DOHH2 (cell line): Measurements from ENCODE around the gene TECR.
"Not testable (repeated sequence)": the region's sequence is repeated elsewhere in the genome, so short reads cannot be mapped to it uniquely, and the experiment has no call there.

Source experiments
- H3F3A ChIP-seq: fragments of 200-600 bp; sonication (generic), shearing (Covaris generic); 2 replicates; pipeline ENCODE4 v1.6.0; 2016; ENCODE audit warnings: antibody characterized with exemption, mild to moderate bottlenecking; ENCODE audit not compliant: control insufficient read depth, insufficient read depth
- H3K27ac ChIP-seq: fragments of 200-600 bp; sonication (generic); 2 replicates; pipeline ENCODE4 v1.5.1; 2014; ENCODE audit warnings: low read depth, mild to moderate bottlenecking, low read length, moderate library complexity
- H3K27me3 ChIP-seq: fragments of 200-600 bp; sonication (generic); 2 replicates; pipeline ENCODE4 v1.6.1; 2014; ENCODE audit warnings: mild to moderate bottlenecking, low read length, mixed read lengths; ENCODE audit not compliant: control insufficient read depth
- H3K36me3 ChIP-seq: fragments of 200-600 bp; sonication (generic); 2 replicates; pipeline ENCODE4 v1.6.1; 2014; ENCODE audit warnings: mild to moderate bottlenecking, low read length, moderate library complexity, mixed read lengths; ENCODE audit not compliant: control insufficient read depth
- H3K4me1 ChIP-seq: fragments of 200-600 bp; sonication (generic); 2 replicates; pipeline ENCODE4 v1.6.1; 2014; ENCODE audit warnings: mild to moderate bottlenecking, low read length, mixed read lengths; ENCODE audit not compliant: control insufficient read depth
- H3K4me2 ChIP-seq: fragments of 200-600 bp; sonication (generic); 2 replicates; pipeline ENCODE4 v1.6.0; 2014; ENCODE audit warnings: mild to moderate bottlenecking, low read length, moderate library complexity
- H3K4me3 ChIP-seq: fragments of 200-600 bp; sonication (generic); 2 replicates; pipeline ENCODE4 v1.5.1; 2014; ENCODE audit warnings: mild to moderate bottlenecking, low read length, mixed read lengths
- H3K79me2 ChIP-seq: fragments of 200-600 bp; sonication (generic); 2 replicates; pipeline ENCODE4 v1.6.1; 2014; ENCODE audit warnings: mild to moderate bottlenecking, low read length, mixed read lengths; ENCODE audit not compliant: control insufficient read depth
- H3K9me2 ChIP-seq: fragments of 200-600 bp; sonication (generic); replicated peaks from 2 replicates; pipeline ENCODE4 v1.6.1; 2014; ENCODE audit warnings: mild to moderate bottlenecking, low read length, mixed read lengths; ENCODE audit not compliant: control insufficient read depth
- H3K9me3 ChIP-seq: fragments of 200-600 bp; sonication (generic); 2 replicates; pipeline ENCODE4 v1.6.1; 2014; ENCODE audit warnings: antibody characterized with exemption, low read length, mixed read lengths; ENCODE audit not compliant: control insufficient read depth, insufficient read depth
- H4K20me1 ChIP-seq: fragments of 200-600 bp; sonication (generic); 2 replicates; pipeline ENCODE4 v1.6.0; 2014; ENCODE audit warnings: low read depth, mild to moderate bottlenecking, antibody characterized with exemption, low read length, moderate library complexity; ENCODE audit not compliant: control insufficient read depth, insufficient read depth
- EZH2phosphoT487 ChIP-seq: fragments of 200-600 bp; sonication (generic); IDR thresholded peaks from 2 replicates; pipeline ENCODE4 v1.6.1; 2017; ENCODE audit warnings: borderline replicate concordance, mild to moderate bottlenecking, antibody characterized with exemption, low read length, moderate library complexity, mixed read lengths
- TF ChIP-seq, protein P1 (sequence below): fragments of 200-600 bp; sonication (generic); IDR thresholded peaks from one replicate; pipeline ENCODE4 v1.5.1; 2014; ENCODE audit warnings: antibody characterized with exemption, mild to moderate bottlenecking, low read depth, low read length; ENCODE audit not compliant: poor library complexity, severe bottlenecking

TECR gene

DNA sequence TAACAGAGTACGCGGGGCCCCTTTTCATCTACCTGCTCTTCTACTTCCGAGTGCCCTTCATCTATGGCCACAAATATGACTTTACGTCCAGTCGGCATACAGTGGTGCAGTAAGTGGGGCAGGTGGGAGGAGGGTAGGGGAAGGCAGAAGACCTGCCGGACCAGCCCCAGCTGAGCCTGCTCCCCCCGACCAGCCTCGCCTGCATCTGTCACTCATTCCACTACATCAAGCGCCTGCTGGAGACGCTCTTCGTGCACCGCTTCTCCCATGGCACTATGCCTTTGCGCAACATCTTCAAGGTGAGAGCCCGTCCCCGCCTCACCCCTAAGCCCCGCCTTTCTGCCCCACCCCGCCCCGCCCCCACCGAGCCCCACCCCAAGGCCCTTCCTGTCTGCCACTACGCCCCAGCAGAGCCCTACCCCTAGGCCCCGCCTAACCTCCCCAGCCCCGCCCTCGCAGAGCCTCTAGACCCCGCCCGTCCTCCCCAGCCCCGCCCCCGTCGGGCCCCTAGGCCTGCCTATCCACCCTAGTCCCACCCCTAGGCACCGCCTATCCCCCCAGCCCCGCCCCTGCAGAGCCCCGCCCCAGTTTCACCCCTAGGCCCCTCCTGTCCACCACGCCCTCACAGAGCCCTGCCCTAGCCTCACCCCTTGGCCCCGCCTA is 34.7 kb downstream of the TECR start:
- H3K4me1 ChIP-seq = peaks cover under 1% of the 10 kb centered on the region; the same call in 1 of the 2 replicates
- H3K4me2 ChIP-seq = no peak overlapping the region
- no peak overlapping the region for H3K4me3 ChIP-seq
- H3K79me2 ChIP-seq = peaks cover 39% of the 10 kb centered on the region
- H3K27ac ChIP-seq = no peak overlapping the region
- H3F3A ChIP-seq = no peaks in the 10 kb centered on the region
- H3K9me3 ChIP-seq = no peaks in the 10 kb centered on the region
- no peaks in the 10 kb centered on the region for H4K20me1 ChIP-seq
- H3K9me2 ChIP-seq = no peaks in the 10 kb centered on the region
- no peaks in the 10 kb centered on the region for H3K27me3 ChIP-seq
- TF ChIP-seq, protein P1, sequence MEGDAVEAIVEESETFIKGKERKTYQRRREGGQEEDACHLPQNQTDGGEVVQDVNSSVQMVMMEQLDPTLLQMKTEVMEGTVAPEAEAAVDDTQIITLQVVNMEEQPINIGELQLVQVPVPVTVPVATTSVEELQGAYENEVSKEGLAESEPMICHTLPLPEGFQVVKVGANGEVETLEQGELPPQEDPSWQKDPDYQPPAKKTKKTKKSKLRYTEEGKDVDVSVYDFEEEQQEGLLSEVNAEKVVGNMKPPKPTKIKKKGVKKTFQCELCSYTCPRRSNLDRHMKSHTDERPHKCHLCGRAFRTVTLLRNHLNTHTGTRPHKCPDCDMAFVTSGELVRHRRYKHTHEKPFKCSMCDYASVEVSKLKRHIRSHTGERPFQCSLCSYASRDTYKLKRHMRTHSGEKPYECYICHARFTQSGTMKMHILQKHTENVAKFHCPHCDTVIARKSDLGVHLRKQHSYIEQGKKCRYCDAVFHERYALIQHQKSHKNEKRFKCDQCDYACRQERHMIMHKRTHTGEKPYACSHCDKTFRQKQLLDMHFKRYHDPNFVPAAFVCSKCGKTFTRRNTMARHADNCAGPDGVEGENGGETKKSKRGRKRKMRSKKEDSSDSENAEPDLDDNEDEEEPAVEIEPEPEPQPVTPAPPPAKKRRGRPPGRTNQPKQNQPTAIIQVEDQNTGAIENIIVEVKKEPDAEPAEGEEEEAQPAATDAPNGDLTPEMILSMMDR = no peak
- TF ChIP-seq EZH2phosphoT487 = no peak
- H3K36me3 ChIP-seq = peaks cover 28% of the 10 kb centered on the region

- H3K9me3 ChIP-seq, H3K9me2 ChIP-seq, H3K4me1 ChIP-seq, H3K27ac ChIP-seq, H4K20me1 ChIP-seq, H3K4me2 ChIP-seq, H3F3A ChIP-seq, H3K27me3 ChIP-seq, H3K4me3 ChIP-seq: not testable (repeated sequence)
- Histone ChIP-seq H3K36me3 (peaks cover 28% of the 10 kb centered on the region), H3K79me2 (peaks cover 36% of the 10 kb centered on the region)
Observed at GRCh38 chr19:14564652-14565297, 35.4 kb downstream of the TECR start.

GRCh38 chr19:14565298-14565679 is 35.9 kb downstream of the TECR start:
- TF ChIP-seq, protein P1 = no peak
- TF ChIP-seq EZH2phosphoT487 = no peak
- Histone ChIP-seq H3K4me1 (no peaks in the 10 kb centered on the region; the same call in 1 of the 2 replicates), H3K9me2 (no peaks in the 10 kb centered on the region), H4K20me1 (no peaks in the 10 kb centered on the region), H3K27me3 (no peaks in the 10 kb centered on the region), H3K79me2 (peaks cover 32% of the 10 kb centered on the region), H3F3A (no peaks in the 10 kb centered on the region), H3K36me3 (peaks cover 28% of the 10 kb centered on the region), H3K4me2 (no peak overlapping the region), H3K9me3 (no peaks in the 10 kb centered on the region), H3K4me3 (no peak overlapping the region), H3K27ac (no peak overlapping the region)
